Measurements from ENCODE around the gene DPRX.
"Not testable (repeated sequence)": the region's sequence is repeated elsewhere in the genome, so short reads cannot be mapped to it uniquely, and the experiment has no call there.

Gene DPRX

DNA sequence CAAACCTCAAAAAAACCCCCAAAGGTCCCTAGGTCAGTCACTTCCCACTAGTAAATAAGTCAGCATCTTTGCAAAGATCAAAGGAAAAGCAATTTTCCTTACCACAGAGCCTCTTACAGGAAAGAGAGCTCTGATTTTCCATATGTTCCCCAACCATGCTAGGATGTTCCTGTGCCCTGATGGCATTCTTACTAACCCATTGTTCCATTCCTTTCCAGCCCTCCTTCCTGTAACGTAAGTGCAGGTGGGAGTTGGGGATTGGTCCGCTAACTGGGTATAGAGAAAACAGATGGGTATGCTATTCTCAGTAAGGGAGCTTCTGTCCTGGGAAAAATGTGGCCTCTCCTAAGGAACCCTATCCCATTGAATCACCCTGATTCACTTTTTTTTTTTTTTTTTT, 14.3 kb downstream of the DPRX start:
- no peak for DNase-seq (ENCODE audit: low spot score)

GRCh38 chr19:53647350-53647749, 15.6 kb downstream of the DPRX start:
- no peak for DNase-seq (ENCODE audit: low spot score)

DNA sequence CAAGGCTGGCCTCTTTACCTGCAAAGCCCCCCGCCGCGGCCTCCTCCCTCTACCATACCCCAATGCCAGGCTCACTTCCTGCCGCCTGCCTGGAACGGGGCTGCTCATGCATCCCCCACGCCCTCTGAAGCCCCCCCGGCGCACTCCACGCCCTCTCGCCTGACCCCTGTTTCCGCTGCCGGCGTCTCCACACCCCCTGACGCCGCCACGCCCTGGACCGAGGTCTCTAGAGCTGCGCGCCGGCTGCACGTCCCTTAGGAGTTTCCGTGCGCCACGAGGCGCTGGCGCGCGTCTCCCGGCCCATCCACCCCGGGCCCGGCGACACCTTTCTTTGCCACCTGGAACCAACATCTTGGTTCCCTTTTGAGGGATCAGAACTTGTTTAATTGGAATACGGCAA, 16.0 kb downstream of the DPRX start:
- no peak for DNase-seq (ENCODE audit: low spot score)

DNA sequence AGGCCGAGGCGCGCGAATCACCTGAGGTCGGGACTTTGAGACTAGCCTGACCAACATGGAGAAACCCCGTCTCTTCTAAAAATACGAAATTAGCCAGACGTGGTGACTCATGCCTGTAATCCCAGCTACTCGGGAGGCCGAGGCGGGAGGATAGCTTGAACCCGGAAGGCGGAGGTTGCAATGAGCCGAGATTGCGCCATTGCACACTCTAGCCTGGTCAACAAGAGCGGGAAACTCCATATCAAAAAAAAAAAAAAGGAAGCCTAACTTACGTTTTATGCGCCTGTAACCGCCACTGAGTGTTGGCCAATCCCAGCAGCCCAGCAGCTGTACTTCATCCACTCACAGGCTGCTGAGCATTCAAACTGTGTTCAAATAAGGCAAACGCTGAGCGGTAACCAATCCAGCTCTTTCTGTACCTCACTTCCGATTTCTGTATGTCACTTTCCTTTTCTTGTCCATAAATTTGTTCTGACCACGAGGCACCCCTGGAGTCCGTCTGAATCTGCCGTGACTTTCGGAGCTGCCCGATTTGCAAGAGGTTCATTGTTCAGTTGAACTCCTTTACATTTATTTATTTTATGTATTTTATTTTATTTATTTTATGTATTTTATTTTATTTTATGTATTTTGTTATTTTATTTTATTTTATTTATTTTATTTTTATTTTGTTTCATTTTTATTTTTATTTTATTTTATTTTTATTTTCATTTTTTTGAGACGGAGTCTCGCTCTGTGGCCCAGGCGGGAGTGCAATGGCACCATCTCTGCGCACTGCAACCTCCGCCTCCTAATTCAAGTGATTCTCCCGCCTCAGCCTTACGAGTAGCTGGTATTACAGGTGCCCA, 18.2 kb downstream of the DPRX start:
- DNase-seq (ENCODE audit: low spot score), result no peak

DNA sequence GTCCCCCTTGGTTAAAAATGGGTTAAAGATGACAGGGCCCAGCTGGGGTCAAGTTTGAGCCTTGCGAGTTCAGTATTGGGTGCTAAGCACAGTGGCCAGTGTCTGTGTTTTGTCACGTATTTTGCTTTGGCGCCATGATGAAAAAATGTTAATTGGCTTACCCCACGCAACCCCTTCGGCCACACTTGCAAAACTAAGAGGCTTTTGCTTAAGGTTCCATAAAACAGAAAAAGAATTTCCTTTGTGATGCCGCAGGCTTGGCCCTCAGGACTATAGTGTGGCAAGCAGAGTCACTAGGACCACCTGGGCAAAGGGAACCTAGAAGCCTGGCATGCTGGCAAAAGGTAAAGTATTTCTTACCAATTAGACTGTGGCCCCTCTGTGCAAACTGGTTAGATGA, 20.7 kb downstream of the DPRX start:
- DNase-seq (ENCODE audit: low spot score), result no peak

DNA sequence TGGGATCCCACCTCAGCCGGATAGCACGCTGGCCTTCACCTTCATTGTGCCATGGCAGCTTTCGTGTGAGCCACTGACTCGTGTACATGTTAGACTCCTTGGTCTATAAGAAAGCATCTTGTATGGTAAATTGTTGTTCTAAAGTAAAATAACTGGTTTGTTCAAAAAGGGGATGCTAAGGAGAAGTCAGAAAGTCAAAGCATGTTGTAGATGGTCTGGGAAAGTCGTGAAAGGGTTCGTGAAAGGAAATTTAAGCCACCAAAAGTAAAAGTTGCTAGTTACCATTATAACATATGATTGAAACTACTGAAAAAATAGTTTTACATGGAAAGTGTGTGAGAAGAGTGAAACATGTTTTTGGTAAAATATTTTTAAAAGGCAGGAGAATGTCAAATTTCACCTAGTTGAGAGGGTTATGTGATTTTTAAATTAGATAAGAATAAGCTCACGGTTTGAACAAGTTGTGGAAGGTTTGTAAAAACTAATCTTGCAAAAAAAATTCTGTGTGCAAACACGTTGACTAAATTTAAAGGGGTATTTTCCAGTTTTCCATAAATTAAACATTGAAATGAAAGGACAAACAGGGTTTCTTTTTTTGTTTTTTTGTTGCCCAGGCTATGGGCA, 23.4 kb downstream of the DPRX start:
- no peak for DNase-seq (ENCODE audit: low spot score)

- no peak for DNase-seq (ENCODE audit: low spot score)
These were observed 25.5 kb downstream of the DPRX start for GRCh38 chr19:53657330-53657729.

- no peak for DNase-seq (ENCODE audit: low spot score)
These were observed 26.0 kb downstream of the DPRX start for GRCh38 chr19:53657778-53658177.

- peak; percentile 59 for DNase-seq (ENCODE audit: low spot score)
These were observed 27.5 kb downstream of the DPRX start for GRCh38 chr19:53659292-53659691.

- DNase-seq (ENCODE audit: low spot score), result no peak
These were observed 28.8 kb downstream of the DPRX start for GRCh38 chr19:53660584-53660983.

DNA sequence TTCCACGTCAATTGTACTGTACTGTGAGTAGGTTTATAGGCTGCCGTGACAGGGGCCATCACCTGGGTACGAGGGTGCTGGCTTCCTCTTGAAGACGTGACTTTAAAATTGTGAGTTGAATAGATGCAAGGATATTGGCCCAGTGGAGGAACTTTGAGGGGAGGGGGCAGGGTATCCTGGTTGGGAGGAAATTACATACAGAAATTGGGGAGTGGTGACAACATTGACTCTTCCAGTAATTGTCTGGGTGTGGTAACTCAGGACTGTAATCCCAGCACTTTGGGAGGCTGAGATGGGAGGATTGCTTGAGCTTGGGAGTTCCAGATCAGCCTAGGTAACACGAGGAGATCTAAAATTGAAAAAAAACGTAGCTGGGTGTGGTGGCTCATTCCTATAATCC, 30.4 kb downstream of the DPRX start:
- no peak for DNase-seq (ENCODE audit: low spot score)

- no peak for DNase-seq (ENCODE audit: low spot score)
These were observed 32.4 kb downstream of the DPRX start for GRCh38 chr19:53664152-53664551.

DNA sequence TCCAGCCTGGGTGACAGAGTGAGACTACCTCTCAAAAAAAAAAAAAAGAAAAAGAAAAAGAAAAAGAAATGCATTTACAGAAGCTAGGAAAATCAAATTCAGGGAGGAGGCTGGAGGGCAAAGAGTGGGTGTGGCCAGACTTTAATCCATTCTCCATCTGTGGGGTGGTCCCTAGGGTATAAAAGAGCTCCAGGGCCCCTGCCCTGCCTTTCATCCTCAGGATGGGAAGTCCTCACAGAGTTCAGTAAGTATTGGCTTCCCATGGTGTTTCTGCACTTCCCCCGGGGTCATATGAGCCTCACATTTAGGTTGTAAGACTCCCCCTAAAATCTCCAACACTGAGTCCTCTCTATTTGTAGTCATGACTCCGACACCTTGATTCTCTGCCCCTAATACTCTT, 33.0 kb downstream of the DPRX start:
- no peak for DNase-seq (ENCODE audit: low spot score)

DNA sequence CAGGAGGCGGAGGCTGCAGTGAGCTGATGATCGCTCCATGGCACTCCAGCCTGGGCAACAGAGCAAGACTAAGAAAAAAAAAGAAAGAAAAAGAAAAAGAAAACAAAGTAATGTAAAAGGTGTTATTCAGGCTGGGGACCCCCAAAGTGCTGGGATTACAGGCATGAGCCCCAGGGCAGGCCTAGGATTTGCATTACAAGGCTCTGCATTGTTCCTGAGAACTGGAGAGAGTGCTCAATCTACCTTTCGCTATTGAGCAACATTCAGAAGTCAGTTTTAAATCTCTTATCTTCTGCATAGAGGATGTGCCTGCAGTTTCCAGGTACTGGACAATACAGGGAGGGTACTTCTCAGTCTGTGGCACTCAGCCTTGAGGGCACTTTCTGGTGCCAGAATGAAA, 34.5 kb downstream of the DPRX start:
- not testable (repeated sequence) for DNase-seq (ENCODE audit: low spot score)

DNA sequence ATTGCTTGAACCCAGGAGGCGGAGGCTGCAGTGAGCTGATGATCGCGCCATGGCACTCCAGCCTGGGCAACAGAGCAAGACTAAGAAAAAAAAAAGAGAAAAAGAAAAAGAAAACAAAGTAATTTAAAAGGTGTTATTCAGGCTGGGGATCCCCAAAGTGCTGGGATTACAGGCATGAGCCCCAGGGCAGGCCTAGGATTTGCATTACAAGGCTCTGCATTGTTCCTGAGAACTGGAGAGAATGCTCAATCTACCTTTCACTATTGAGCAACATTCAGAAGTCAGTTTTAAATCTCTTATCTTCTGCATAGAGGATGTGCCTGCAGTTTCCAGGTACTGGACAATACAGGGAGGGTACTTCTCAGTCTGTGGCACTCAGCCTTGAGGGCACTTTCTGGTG, 37.0 kb downstream of the DPRX start:
- DNase-seq (ENCODE audit: low spot score), result not testable (repeated sequence)

- DNase-seq (ENCODE audit: low spot score), result no peak
These were observed 38.5 kb downstream of the DPRX start for GRCh38 chr19:53670345-53670744.

DNA sequence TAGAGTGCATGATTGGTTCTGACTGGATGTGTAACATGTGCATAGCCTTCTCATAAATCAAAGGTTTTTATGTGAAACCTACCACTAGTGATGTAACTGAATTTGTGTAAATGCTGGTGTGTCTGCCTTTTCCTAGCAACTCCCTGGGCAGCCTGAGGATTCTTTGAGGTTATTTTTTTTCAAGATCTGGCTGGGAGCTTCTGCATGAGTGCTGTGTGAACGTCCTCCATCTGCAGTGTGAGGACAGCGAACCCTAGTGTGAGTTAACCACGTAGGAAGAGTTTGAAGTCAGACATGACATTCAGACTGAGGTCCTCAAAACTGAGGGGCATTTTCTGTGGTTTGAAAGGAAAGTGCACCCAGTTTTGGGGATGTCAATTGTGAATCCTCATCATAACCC, 39.9 kb downstream of the DPRX start:
- no peak for DNase-seq (ENCODE audit: low spot score)

Measured in Ammon's horn (tissue), 1 donor.